ENCODE measurements around the gene NAGLU. TPM values are rescaled to one million over a fixed set of nuclear protein-coding genes. Genes with fewer than 3 reads are reported as not detected.

The NAGLU gene
- total and polyA plus RNA-seq, 2 experiments from 2014 or later, result 12.0 to 31.2 TPM

GRCh38 chr17:42581744-42582270 lies 45.8 kb downstream of the NAGLU start (continued):
- TF ChIP-seq REST (IDR thresholded peaks at IDR 0.05; ENCODE audit: unreplicated experiment) (no peak), STAT1 (IDR thresholded peaks at IDR 0.05; ENCODE audit: unreplicated experiment) (no peak), EZH2 (IDR thresholded peaks at IDR 0.05; ENCODE audit: low read depth, unreplicated experiment) (no peak), JUNB (IDR thresholded peaks at IDR 0.05; ENCODE audit: unreplicated experiment) (no peak), EZH2phosphoT487 (IDR thresholded peaks at IDR 0.05; ENCODE audit: unreplicated experiment) (no peak), ETS1 (IDR thresholded peaks at IDR 0.05) (no peak), ZNF114 (CRISPR knock-in tag; IDR thresholded peaks at IDR 0.05) (no peak)
- TF ChIP-seq, protein P1, sequence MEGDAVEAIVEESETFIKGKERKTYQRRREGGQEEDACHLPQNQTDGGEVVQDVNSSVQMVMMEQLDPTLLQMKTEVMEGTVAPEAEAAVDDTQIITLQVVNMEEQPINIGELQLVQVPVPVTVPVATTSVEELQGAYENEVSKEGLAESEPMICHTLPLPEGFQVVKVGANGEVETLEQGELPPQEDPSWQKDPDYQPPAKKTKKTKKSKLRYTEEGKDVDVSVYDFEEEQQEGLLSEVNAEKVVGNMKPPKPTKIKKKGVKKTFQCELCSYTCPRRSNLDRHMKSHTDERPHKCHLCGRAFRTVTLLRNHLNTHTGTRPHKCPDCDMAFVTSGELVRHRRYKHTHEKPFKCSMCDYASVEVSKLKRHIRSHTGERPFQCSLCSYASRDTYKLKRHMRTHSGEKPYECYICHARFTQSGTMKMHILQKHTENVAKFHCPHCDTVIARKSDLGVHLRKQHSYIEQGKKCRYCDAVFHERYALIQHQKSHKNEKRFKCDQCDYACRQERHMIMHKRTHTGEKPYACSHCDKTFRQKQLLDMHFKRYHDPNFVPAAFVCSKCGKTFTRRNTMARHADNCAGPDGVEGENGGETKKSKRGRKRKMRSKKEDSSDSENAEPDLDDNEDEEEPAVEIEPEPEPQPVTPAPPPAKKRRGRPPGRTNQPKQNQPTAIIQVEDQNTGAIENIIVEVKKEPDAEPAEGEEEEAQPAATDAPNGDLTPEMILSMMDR (conservative IDR thresholded peaks at IDR 0.05; ENCODE audit: low read depth in 2 of 2), result no peak

DNA sequence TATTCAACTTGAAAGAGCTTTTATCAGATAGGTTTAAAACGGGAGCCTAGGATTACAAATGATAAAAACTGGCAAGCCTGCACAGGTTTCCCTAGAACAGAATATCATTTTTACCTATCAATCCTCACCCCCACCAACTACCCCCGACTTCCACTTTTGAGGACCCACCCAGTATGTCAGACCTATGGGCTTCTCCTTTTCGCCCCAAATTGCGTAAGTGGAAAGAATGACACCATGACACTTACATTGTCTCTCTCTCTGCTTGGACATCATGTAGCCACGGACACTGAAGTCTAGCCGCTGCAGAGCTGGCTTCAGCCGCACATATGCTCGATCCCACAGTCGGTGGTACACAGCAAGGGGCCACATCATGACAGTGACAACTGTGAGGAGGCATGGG lies 48.8 kb downstream of the NAGLU start:
- peaks cover under 1% of the 10 kb centered on the region; the same call in 1 of the 2 replicates for H3F3A ChIP-seq (replicated peaks; ENCODE audit: low read depth)
- H3K27me3 ChIP-seq (ENCODE audit: insufficient read depth), result no peaks in the 10 kb centered on the region
- H3K36me3 ChIP-seq (ENCODE audit: insufficient read depth), result peaks cover 29% of the 10 kb centered on the region
- no peak overlapping the region for H3K4me3 ChIP-seq
- H3K36me3 Mint-ChIP-seq (ENCODE audit: low read depth), result peaks cover 62% of the 10 kb centered on the region
- H2AFZ ChIP-seq, result no peak overlapping the region
- DNase-seq (ENCODE audit: low spot score) (no peak), ATAC-seq (no peak)
- H3K79me2 ChIP-seq (replicated peaks; ENCODE audit: insufficient read depth), result no peaks in the 10 kb centered on the region
- H3K4me1 ChIP-seq (ENCODE audit: insufficient read depth), result no peaks in the 10 kb centered on the region
- H3K27ac Mint-ChIP-seq, result no peak overlapping the region
- no peak overlapping the region for H3K27ac ChIP-seq (ENCODE audit: low read depth)
- H3K27me3 Mint-ChIP-seq (ENCODE audit: insufficient read depth, low read depth, poor library complexity), result peaks cover 5% of the 10 kb centered on the region
- H3K4me1 Mint-ChIP-seq, result no peaks in the 10 kb centered on the region
- H3K9me3 Mint-ChIP-seq, result no peaks in the 10 kb centered on the region
- no peaks in the 10 kb centered on the region for H3K9me2 ChIP-seq (ENCODE audit: insufficient read depth)
- 0 out of 2 replicates have a peak, but pooled peaks cover 4% of the 10 kb centered on the region for H4K20me1 ChIP-seq (replicated peaks; ENCODE audit: insufficient read depth)
- no peak overlapping the region for H3K4me3 Mint-ChIP-seq
- H3K4me2 ChIP-seq, result no peak overlapping the region
- no peak for TF ChIP-seq CREB1 (CRISPR knock-in tag; IDR thresholded peaks at IDR 0.05; ENCODE audit: low read depth)
- TF ChIP-seq NANOG (IDR thresholded peaks at IDR 0.05; ENCODE audit: borderline replicate concordance), result no peak
- TF ChIP-seq JUNB (IDR thresholded peaks at IDR 0.05; ENCODE audit: unreplicated experiment), result no peak
- TF ChIP-seq ZNF462 (CRISPR knock-in tag; IDR thresholded peaks at IDR 0.05), result no peak
- TF ChIP-seq STAT1 (IDR thresholded peaks at IDR 0.05; ENCODE audit: unreplicated experiment), result no peak
- no peak for TF ChIP-seq POLR2AphosphoS5 (IDR thresholded peaks at IDR 0.05; ENCODE audit: low read depth)
- no peak for TF ChIP-seq ZNF331 (CRISPR knock-in tag; IDR thresholded peaks at IDR 0.05; ENCODE audit: low read depth)
